PC-9 (cell line): ENCODE data around the gene ADGRD1. TPM values are rescaled to one million over a fixed set of nuclear protein-coding genes. Genes with fewer than 3 reads are reported as not detected.

Experiments
- BruUV-seq: library from RNA; stranded (reverse); fragments of 400-500 nt; replicated peaks from 2 replicates; lab custom pipeline; 2021; lab: Mats Ljungman, UMichigan
- CTCF ChIA-PET: fragments of 300-600 bp; sonication (Branson Sonifier 250); formaldehyde crosslinking; loops from one replicate; lab custom pipeline; 2022; ENCODE audit warnings: antibody characterized with exemption; lab: Charles Lee
- POLR2A ChIA-PET: fragments of 300-600 bp; sonication (Branson Sonifier 250); formaldehyde crosslinking; loops from one replicate; lab custom pipeline; 2022; ENCODE audit warnings: antibody characterized with exemption; ENCODE audit not compliant: unreplicated experiment; lab: Charles Lee
- DNase-seq, 2 experiments: peaks; one replicate each; pipeline versions ENCODE4 v3.0.0 to v3.0.0-alpha.2; 2015 to 2022; ENCODE audit warnings: mixed read lengths in 1 of 2
- H2AFZ ChIP-seq: fragments of 200-600 bp; sonication (generic); 2 replicates; pipeline ENCODE4 v1.8.1; 2017; ENCODE audit warnings: antibody characterized with exemption
- H3F3A ChIP-seq: fragments of 200-600 bp; sonication (generic); 2 replicates; pipeline ENCODE4 v1.8.1; 2017; ENCODE audit warnings: antibody characterized with exemption, mild to moderate bottlenecking, low read depth; ENCODE audit not compliant: insufficient read depth
- H3K27ac ChIP-seq: fragments of 200-600 bp; sonication (generic); 2 replicates; pipeline ENCODE4 v1.6.1; 2016; ENCODE audit warnings: mixed run types
- H3K27me3 ChIP-seq: fragments of 200-600 bp; sonication (generic); 2 replicates; pipeline ENCODE4 v1.6.1; 2016; ENCODE audit warnings: low read depth, mixed run types; ENCODE audit not compliant: insufficient read depth
- H3K36me3 ChIP-seq: fragments of 200-600 bp; sonication (generic); 2 replicates; pipeline ENCODE4 v1.6.1; 2016; ENCODE audit warnings: low read depth, mixed run types
- H3K4me1 ChIP-seq: fragments of 200-600 bp; sonication (generic); replicated peaks from 2 replicates; pipeline ENCODE4 v1.6.1; 2016; ENCODE audit warnings: mixed run types; ENCODE audit not compliant: insufficient read depth
- H3K4me2 ChIP-seq: fragments of 200-600 bp; sonication (generic); 2 replicates; pipeline ENCODE4 v1.6.1; 2017; ENCODE audit warnings: mixed run types
- H3K4me3 ChIP-seq: fragments of 200-600 bp; sonication (generic); 2 replicates; pipeline ENCODE4 v1.6.1; 2016; ENCODE audit warnings: mixed run types
- H3K79me2 ChIP-seq: fragments of 200-600 bp; sonication (generic); 2 replicates; pipeline ENCODE4 v1.6.1; 2017; ENCODE audit warnings: low read depth, mixed run types
- H3K9me2 ChIP-seq: fragments of 200-600 bp; sonication (generic); 2 replicates; pipeline ENCODE4 v1.8.1; 2017; ENCODE audit warnings: mild to moderate bottlenecking; ENCODE audit not compliant: insufficient read depth
- H3K9me3 ChIP-seq: fragments of 200-600 bp; sonication (generic); 2 replicates; pipeline ENCODE4 v1.8.1; 2016; ENCODE audit warnings: low read depth; ENCODE audit not compliant: insufficient read depth
- H4K20me1 ChIP-seq: fragments of 200-600 bp; sonication (generic); 2 replicates; pipeline ENCODE4 v1.8.1; 2017; ENCODE audit not compliant: insufficient read depth
- EZH2 ChIP-seq: fragments of 200-600 bp; sonication (generic); IDR thresholded peaks from 2 replicates; pipeline ENCODE4 v1.8.0; 2017; ENCODE audit warnings: antibody characterized with exemption, low read depth
- intact Hi-C: fragments of 100-400 bp; cut with micrococcal nuclease; formaldehyde crosslinking; loops from one replicate; pipeline ENCODE4 v1.10.0; 2022; ENCODE audit not compliant: unreplicated experiment
- total RNA-seq: library from RNA; stranded (reverse); gene quantifications from 2 replicates; pipeline ENCODE4 v1.2.3, GENCODE V29; 2021
- TF ChIP-seq, protein P1 (sequence below): fragments of 200-600 bp; sonication (generic); conservative IDR thresholded peaks from 2 replicates; pipeline ENCODE4 v1.6.1; 2017; ENCODE audit warnings: mixed run types, antibody characterized with exemption, mild to moderate bottlenecking, moderate library complexity

Gene ADGRD1
- total RNA-seq, 1 experiment from 2014 or later, result not detected

GRCh38 chr12:131007031-131007739 lies 53.5 kb downstream of the ADGRD1 start:
- Histone ChIP-seq H3K36me3 (no peaks in the 10 kb centered on the region), H3K4me2 (no peak overlapping the region), H3K9me3 (no peaks in the 10 kb centered on the region), H2AFZ (no peak overlapping the region), H4K20me1 (no peaks in the 10 kb centered on the region), H3K9me2 (no peaks in the 10 kb centered on the region), H3K4me1 (no peaks in the 10 kb centered on the region), H3K79me2 (no peaks in the 10 kb centered on the region), H3K27me3 (peaks cover 97% of the 10 kb centered on the region), H3F3A (no peaks in the 10 kb centered on the region), H3K4me3 (no peak overlapping the region), H3K27ac (no peak overlapping the region)
- no peak for DNase-seq
- ChIA-PET POLR2A (no interaction called here), CTCF (no interaction called here)
- no TSS peak for BruUV-seq
- TF ChIP-seq, protein P1, sequence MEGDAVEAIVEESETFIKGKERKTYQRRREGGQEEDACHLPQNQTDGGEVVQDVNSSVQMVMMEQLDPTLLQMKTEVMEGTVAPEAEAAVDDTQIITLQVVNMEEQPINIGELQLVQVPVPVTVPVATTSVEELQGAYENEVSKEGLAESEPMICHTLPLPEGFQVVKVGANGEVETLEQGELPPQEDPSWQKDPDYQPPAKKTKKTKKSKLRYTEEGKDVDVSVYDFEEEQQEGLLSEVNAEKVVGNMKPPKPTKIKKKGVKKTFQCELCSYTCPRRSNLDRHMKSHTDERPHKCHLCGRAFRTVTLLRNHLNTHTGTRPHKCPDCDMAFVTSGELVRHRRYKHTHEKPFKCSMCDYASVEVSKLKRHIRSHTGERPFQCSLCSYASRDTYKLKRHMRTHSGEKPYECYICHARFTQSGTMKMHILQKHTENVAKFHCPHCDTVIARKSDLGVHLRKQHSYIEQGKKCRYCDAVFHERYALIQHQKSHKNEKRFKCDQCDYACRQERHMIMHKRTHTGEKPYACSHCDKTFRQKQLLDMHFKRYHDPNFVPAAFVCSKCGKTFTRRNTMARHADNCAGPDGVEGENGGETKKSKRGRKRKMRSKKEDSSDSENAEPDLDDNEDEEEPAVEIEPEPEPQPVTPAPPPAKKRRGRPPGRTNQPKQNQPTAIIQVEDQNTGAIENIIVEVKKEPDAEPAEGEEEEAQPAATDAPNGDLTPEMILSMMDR, result no peak
- no peak for TF ChIP-seq EZH2
- intact Hi-C loops, result no loop called here

- H3K4me3 ChIP-seq, result no peak overlapping the region
- POLR2A ChIA-PET, result no interaction called here
- TF ChIP-seq, protein P1, result no peak
- TF ChIP-seq EZH2, result no peak
- intact Hi-C loops, result no loop called here
- H3K9me3 ChIP-seq, result no peaks in the 10 kb centered on the region
- H3K27ac ChIP-seq, result no peak overlapping the region
- H2AFZ ChIP-seq, result no peak overlapping the region
- no peaks in the 10 kb centered on the region for H3K36me3 ChIP-seq
- H3F3A ChIP-seq, result no peaks in the 10 kb centered on the region
- H3K9me2 ChIP-seq, result no peaks in the 10 kb centered on the region
- H3K4me2 ChIP-seq, result no peak overlapping the region
- no TSS peak for BruUV-seq
- peaks cover 97% of the 10 kb centered on the region for H3K27me3 ChIP-seq
- DNase-seq, result no peak
- no peaks in the 10 kb centered on the region for H3K4me1 ChIP-seq
- H4K20me1 ChIP-seq, result no peaks in the 10 kb centered on the region
- CTCF ChIA-PET, result no interaction called here
- no peaks in the 10 kb centered on the region for H3K79me2 ChIP-seq
Measured at GRCh38 chr12:131007740-131008117, 54.0 kb downstream of the ADGRD1 start.

DNA sequence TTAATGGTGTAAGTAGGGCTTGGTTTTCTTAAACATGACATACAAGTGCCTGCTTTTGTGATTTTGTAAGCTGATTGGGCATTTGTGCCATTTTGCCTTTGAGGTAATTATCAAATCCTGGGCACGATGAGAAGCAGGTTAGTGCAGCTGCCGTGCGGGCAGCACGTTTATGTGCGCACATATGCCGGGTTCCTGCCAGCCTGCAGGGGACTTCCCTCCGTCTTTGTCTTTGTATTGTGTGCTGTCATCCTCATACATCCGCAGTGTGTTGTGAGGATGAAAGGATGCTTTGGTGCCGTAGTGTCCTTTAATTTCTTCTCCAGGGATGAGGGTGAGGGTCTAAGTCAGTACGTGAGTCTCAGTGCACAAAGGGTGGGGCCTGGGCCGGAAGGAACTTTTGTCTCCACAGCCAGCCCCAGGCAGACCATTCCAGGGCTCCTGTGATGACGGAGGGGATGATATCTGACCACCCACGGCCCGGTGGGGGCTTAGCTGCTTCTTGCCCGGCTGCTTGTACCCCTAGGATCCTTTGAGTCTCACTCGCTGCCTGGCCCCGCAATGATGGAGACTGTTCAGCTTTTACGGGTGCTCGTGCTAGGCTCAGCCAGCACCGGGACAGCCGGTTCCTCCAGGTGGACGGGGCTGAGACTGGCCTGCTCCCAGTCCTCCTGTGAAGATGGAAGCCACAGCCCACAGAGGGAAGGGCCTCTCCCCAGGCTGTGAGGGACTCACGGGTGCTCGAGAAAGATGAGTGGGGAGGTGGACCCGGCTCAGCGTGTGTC lies 54.6 kb downstream of the ADGRD1 start:
- Histone ChIP-seq H3K4me1 (no peaks in the 10 kb centered on the region), H3K27ac (no peak overlapping the region), H3K4me2 (no peak overlapping the region), H3K9me3 (no peaks in the 10 kb centered on the region), H3F3A (no peaks in the 10 kb centered on the region), H4K20me1 (no peaks in the 10 kb centered on the region), H2AFZ (no peak overlapping the region), H3K4me3 (no peak overlapping the region), H3K79me2 (no peaks in the 10 kb centered on the region), H3K9me2 (no peaks in the 10 kb centered on the region), H3K36me3 (no peaks in the 10 kb centered on the region), H3K27me3 (peaks cover 97% of the 10 kb centered on the region)
- intact Hi-C loops, result no loop called here
- TF ChIP-seq EZH2, result no peak
- TF ChIP-seq, protein P1, result no peak
- ChIA-PET POLR2A (no interaction called here), CTCF (no interaction called here)
- DNase-seq, result no peak
- BruUV-seq, result no TSS peak
